Neuron (in vitro differentiated cells): Measurements from ENCODE around the gene DSP.

Experiments used
- H2AFZ ChIP-seq: one replicate; pipeline ENCODE4 v1.6.1; 2013; ENCODE audit warnings: low read depth, mild to moderate bottlenecking, inconsistent platforms, low read length, moderate library complexity
- H3K27me3 ChIP-seq: one replicate; pipeline ENCODE4 v1.6.1; 2013; ENCODE audit warnings: low read length; ENCODE audit not compliant: insufficient read depth
- H3K36me3 ChIP-seq: one replicate; pipeline ENCODE4 v1.6.1; 2013; ENCODE audit warnings: low read length; ENCODE audit not compliant: insufficient read depth
- H3K4me1 ChIP-seq: one replicate; pipeline ENCODE4 v1.6.1; 2013; ENCODE audit warnings: low read length; ENCODE audit not compliant: insufficient read depth
- H3K4me3 ChIP-seq: 2 replicates; pipeline ENCODE4 v1.5.1; 2013; ENCODE audit warnings: mild to moderate bottlenecking, low read length, moderate library complexity
- H3K9me3 ChIP-seq: one replicate; pipeline ENCODE4 v1.6.1; 2013; ENCODE audit warnings: low read length

DSP gene

GRCh38 chr6:7631466-7631865, 90.0 kb downstream of the DSP start:
- peaks cover 58% of the 10 kb centered on the region for H3K27me3 ChIP-seq
- peaks cover 13% of the 10 kb centered on the region for H3K9me3 ChIP-seq
- no peaks in the 10 kb centered on the region for H3K36me3 ChIP-seq
- no peaks in the 10 kb centered on the region for H3K4me1 ChIP-seq
- H3K4me3 ChIP-seq, result no peak overlapping the region
- H2AFZ ChIP-seq, result no peak overlapping the region

GRCh38 chr6:7632501-7633290, 91.2 kb downstream of the DSP start:
- no peaks in the 10 kb centered on the region for H3K36me3 ChIP-seq
- H3K9me3 ChIP-seq, result peaks cover 13% of the 10 kb centered on the region
- H3K4me1 ChIP-seq, result no peaks in the 10 kb centered on the region
- no peak overlapping the region for H3K4me3 ChIP-seq
- H2AFZ ChIP-seq, result no peak overlapping the region
- H3K27me3 ChIP-seq, result peaks cover 50% of the 10 kb centered on the region

- H3K27me3 ChIP-seq, result peaks cover 48% of the 10 kb centered on the region
- peaks cover 13% of the 10 kb centered on the region for H3K9me3 ChIP-seq
- no peak overlapping the region for H2AFZ ChIP-seq
- no peaks in the 10 kb centered on the region for H3K36me3 ChIP-seq
- H3K4me1 ChIP-seq, result no peaks in the 10 kb centered on the region
- H3K4me3 ChIP-seq, result no peak overlapping the region
Observed at GRCh38 chr6:7633361-7633760, 91.9 kb downstream of the DSP start.

GRCh38 chr6:7636151-7636550, 94.7 kb downstream of the DSP start:
- Histone ChIP-seq H3K4me1 (no peaks in the 10 kb centered on the region), H2AFZ (no peak overlapping the region), H3K4me3 (no peak overlapping the region), H3K36me3 (no peaks in the 10 kb centered on the region), H3K27me3 (peaks cover 22% of the 10 kb centered on the region), H3K9me3 (no peaks in the 10 kb centered on the region)
